SK-N-SH (cell line): ENCODE results near the gene PSMB5. TPM values are rescaled to one million over a fixed set of nuclear protein-coding genes. Genes with fewer than 3 reads are reported as not detected.

Source experiments
- CTCF ChIA-PET: fragments of 300-600, 350-600 bp; formaldehyde crosslinking; extraction: SDS; loops from one replicate; lab custom pipeline; 2021; lab: Yijun Ruan, JAX
- POLR2A ChIA-PET: fragments of 350-600 bp; sonication (Branson Sonifier 250); formaldehyde crosslinking; extraction: SDS; loops from one replicate; lab custom pipeline; 2020; ENCODE audit warnings: antibody characterized with exemption, inconsistent platforms; lab: Yijun Ruan, JAX
- DNase-seq: peaks from one replicate; pipeline ENCODE4 v3.0.0; 2012
- H2AFZ ChIP-seq: fragments of 200-600 bp; sonication (generic); 2 replicates; pipeline ENCODE4 v1.8.1; 2016; ENCODE audit warnings: antibody characterized with exemption, mild to moderate bottlenecking, low read depth
- H3F3A ChIP-seq: fragments of 200-600 bp; sonication (generic); replicated peaks from 2 replicates; pipeline ENCODE3; 2016; ENCODE audit warnings: antibody characterized with exemption, mild to moderate bottlenecking; ENCODE audit not compliant: insufficient read depth
- H3K27ac ChIP-seq, 2 experiments: fragments of 200-500 bp in 1 of 2; fragments of 200-600 bp in 1 of 2; sonication (Bioruptor generic) in 1 of 2; sonication (generic), shearing (Covaris generic) in 1 of 2; 2 replicates each; pipeline versions ENCODE4 v1.5.1 to v1.6.1; 2014 to 2016; ENCODE audit warnings: low read depth in 2 of 2, inconsistent platforms in 1 of 2, low read length in 1 of 2, mild to moderate bottlenecking in 1 of 2, mixed read lengths in 1 of 2
- H3K27me3 ChIP-seq: fragments of 200-600 bp; sonication (generic), shearing (Covaris generic); 2 replicates; pipeline ENCODE4 v1.6.1; 2016; ENCODE audit warnings: mixed run types; ENCODE audit not compliant: insufficient read depth
- H3K36me3 ChIP-seq, 2 experiments: fragments of 200-500 bp in 1 of 2; fragments of 200-600 bp in 1 of 2; sonication (Bioruptor generic) in 1 of 2; sonication (generic) in 1 of 2; replicated peaks in 1 of 2; 2 replicates each; pipeline versions ENCODE3 to v1.5.1; 2014 to 2016; ENCODE audit warnings: low read length in 1 of 2, mild to moderate bottlenecking in 1 of 2; ENCODE audit not compliant: insufficient read depth in 2 of 2, control insufficient read depth in 1 of 2
- H3K4me1 ChIP-seq, 2 experiments: fragments of 200-500 bp in 1 of 2; fragments of 200-600 bp in 1 of 2; sonication (Bioruptor generic) in 1 of 2; sonication (generic), shearing (Covaris generic) in 1 of 2; 2 replicates each; pipeline versions ENCODE4 v1.5.1 to v1.6.1; 2014 to 2016; ENCODE audit warnings: low read depth in 1 of 2, low read length in 1 of 2, mixed run types in 1 of 2; ENCODE audit not compliant: insufficient read depth in 2 of 2, control insufficient read depth in 1 of 2
- H3K4me2 ChIP-seq: fragments of 200-600 bp; sonication (generic), shearing (Covaris generic); 2 replicates; pipeline ENCODE4 v1.6.1; 2017; ENCODE audit warnings: mixed run types
- H3K4me3 ChIP-seq, 2 experiments: fragments of 200-500 bp in 1 of 2; fragments of 200-600 bp in 1 of 2; sonication (Bioruptor generic) in 1 of 2; sonication (generic), shearing (Covaris generic) in 1 of 2; 2 replicates each; pipeline versions ENCODE4 v1.5.1 to v1.8.1; 2014 to 2016; ENCODE audit warnings: low read depth in 2 of 2, inconsistent platforms in 1 of 2, low read length in 1 of 2, mild to moderate bottlenecking in 1 of 2, mixed read lengths in 1 of 2, moderate library complexity in 1 of 2
- H3K79me2 ChIP-seq: fragments of 200-600 bp; sonication (generic); 2 replicates; pipeline ENCODE4 v1.8.1; 2017; ENCODE audit warnings: mild to moderate bottlenecking; ENCODE audit not compliant: insufficient read depth
- H3K9ac ChIP-seq: fragments of 200-600 bp; sonication (generic); 2 replicates; pipeline ENCODE4 v1.6.1; 2017; ENCODE audit warnings: mixed run types
- H3K9me2 ChIP-seq: fragments of 200-600 bp; sonication (generic); 2 replicates; pipeline ENCODE4 v1.6.1; 2017; ENCODE audit warnings: mixed run types
- H3K9me3 ChIP-seq: fragments of 200-600 bp; sonication (generic); 2 replicates; pipeline ENCODE4 v1.6.1; 2017; ENCODE audit warnings: mixed run types, mild to moderate bottlenecking, moderate library complexity
- H4K20me1 ChIP-seq: fragments of 200-600 bp; sonication (generic); 2 replicates; pipeline ENCODE4 v1.6.1; 2017; ENCODE audit warnings: mild to moderate bottlenecking, mixed run types; ENCODE audit not compliant: insufficient read depth
- EZH2phosphoT487 ChIP-seq: fragments of 200-600 bp; sonication (generic); IDR thresholded peaks from 2 replicates; pipeline ENCODE4 v1.6.1; 2017; ENCODE audit warnings: low read depth, mixed run types, mild to moderate bottlenecking, antibody characterized with exemption, moderate library complexity, borderline replicate concordance
- FOSL2 ChIP-seq: IDR thresholded peaks from 2 replicates; pipeline ENCODE4 v1.4.0; 2012; ENCODE audit warnings: low read depth, mild to moderate bottlenecking, moderate library complexity, borderline replicate concordance
- FOXJ3 ChIP-seq: sonication (generic); formaldehyde crosslinking; IDR thresholded peaks from 2 replicates; pipeline ENCODE4 v1.5.1; 2020; ENCODE audit warnings: mild to moderate bottlenecking, missing genetic modification reagents
- JUND ChIP-seq: IDR thresholded peaks from 2 replicates; pipeline ENCODE4 v1.4.0; 2012
- MEF2A ChIP-seq: IDR thresholded peaks from 2 replicates; pipeline ENCODE4 v1.4.0; 2012; ENCODE audit warnings: low read depth, borderline replicate concordance
- RXRA ChIP-seq: IDR thresholded peaks from 2 replicates; pipeline ENCODE4 v1.4.0; 2012; ENCODE audit warnings: low read depth, mild to moderate bottlenecking, borderline replicate concordance
- TAF1 ChIP-seq: IDR thresholded peaks from 2 replicates; pipeline ENCODE4 v1.6.1; 2012; ENCODE audit warnings: low read depth, mild to moderate bottlenecking, low read length, moderate library complexity, borderline replicate concordance
- TEAD4 ChIP-seq: IDR thresholded peaks from 2 replicates; pipeline ENCODE4 v1.4.0; 2012; ENCODE audit warnings: mild to moderate bottlenecking, borderline replicate concordance; ENCODE audit not compliant: insufficient read depth
- WGBS: methylation state at CpG from one replicate; pipeline ENCODE4 v1.1.6; 2017; ENCODE audit warnings: low lambda C conversion rate; 5-methylcytosine and 5-hydroxymethylcytosine counted together
- polyA plus RNA-seq, 3 experiments: library from polyadenylated mRNA; depleted of rRNA; stranded (reverse); fragments of >200 nt; gene quantifications; 2 replicates each; pipeline ENCODE4 v1.2.3, GENCODE V29; 2012
- TF ChIP-seq, protein P1 (sequence below): IDR thresholded peaks from 2 replicates; pipeline ENCODE4 v1.4.0; 2012; ENCODE audit warnings: low read depth, borderline replicate concordance
- TF ChIP-seq, protein P2 (sequence below): IDR thresholded peaks from 2 replicates; pipeline ENCODE4 v1.4.0; 2012; ENCODE audit warnings: low read depth, borderline replicate concordance
- TF ChIP-seq, protein P3 (sequence below): IDR thresholded peaks from 2 replicates; pipeline ENCODE4 v1.6.1; 2012; ENCODE audit warnings: mild to moderate bottlenecking, low read depth, low read length, moderate library complexity

The PSMB5 gene
- polyA plus RNA-seq, 1 of the 3 experiments (the other 2 are of a cell fraction) = 337 TPM

DNA sequence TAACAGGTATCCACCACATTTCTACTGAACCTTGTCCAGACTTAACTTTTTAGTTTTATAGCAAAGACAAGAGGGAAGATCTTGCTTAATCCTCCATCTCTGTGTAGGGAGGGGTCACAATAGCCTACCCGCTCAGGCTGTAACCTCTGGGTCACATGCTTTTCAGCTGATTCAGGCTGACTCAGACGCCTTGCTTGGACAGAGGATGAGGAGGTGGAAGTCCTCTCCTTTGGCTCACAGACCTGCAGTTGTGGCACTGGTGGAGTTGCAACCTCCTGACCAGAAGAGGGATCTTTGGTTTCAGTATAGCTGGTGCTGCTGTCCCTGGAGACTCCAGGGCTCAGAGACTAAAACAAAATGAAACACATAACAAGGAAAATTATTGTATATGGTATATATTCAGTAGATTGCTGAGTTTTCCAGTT is 44.0 kb upstream of the PSMB5 start (continued):
- TF ChIP-seq FOXJ3 (no peak), JUND (peak; percentile 78), FOSL2 (peak; percentile 94), MEF2A (no peak)
- TF ChIP-seq, protein P1, sequence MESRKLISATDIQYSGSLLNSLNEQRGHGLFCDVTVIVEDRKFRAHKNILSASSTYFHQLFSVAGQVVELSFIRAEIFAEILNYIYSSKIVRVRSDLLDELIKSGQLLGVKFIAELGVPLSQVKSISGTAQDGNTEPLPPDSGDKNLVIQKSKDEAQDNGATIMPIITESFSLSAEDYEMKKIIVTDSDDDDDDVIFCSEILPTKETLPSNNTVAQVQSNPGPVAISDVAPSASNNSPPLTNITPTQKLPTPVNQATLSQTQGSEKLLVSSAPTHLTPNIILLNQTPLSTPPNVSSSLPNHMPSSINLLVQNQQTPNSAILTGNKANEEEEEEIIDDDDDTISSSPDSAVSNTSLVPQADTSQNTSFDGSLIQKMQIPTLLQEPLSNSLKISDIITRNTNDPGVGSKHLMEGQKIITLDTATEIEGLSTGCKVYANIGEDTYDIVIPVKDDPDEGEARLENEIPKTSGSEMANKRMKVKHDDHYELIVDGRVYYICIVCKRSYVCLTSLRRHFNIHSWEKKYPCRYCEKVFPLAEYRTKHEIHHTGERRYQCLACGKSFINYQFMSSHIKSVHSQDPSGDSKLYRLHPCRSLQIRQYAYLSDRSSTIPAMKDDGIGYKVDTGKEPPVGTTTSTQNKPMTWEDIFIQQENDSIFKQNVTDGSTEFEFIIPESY = no peak
- TF ChIP-seq, all 33 proteins: peak for 8

DNA sequence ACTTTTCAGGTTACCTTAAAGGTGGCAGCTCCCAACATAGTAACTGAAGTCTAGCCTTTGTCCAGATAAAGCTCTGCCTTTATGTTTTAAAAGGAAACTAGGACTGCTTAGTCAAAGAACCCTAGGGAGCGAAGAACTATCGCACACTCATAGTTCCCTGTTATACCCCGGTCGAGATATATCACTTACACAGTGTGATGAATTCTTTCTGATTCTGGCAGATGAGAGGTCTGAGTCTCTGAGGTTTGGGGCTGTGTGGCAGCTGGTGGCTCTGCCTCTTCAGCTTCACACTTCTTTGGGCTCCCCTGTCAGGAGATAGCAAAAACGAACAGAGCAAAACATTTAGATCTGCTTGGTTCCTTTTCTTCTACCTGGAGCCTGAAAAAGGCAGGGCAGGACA is 43.3 kb upstream of the PSMB5 start:
- Histone ChIP-seq H3K36me3 (peaks cover 78 to 79% of the 10 kb centered on the region in 2 experiments), H3K4me3 (no peak overlapping the region), H3K27me3 (no peaks in the 10 kb centered on the region), H3K79me2 (peaks cover 49% of the 10 kb centered on the region), H3K9me2 (no peaks in the 10 kb centered on the region), H3F3A (peaks cover 51% of the 10 kb centered on the region), H4K20me1 (no peaks in the 10 kb centered on the region), H2AFZ (no peak overlapping the region), H3K4me2 (no peak overlapping the region), H3K9ac (no peak overlapping the region), H3K9me3 (no peaks in the 10 kb centered on the region), H3K4me1 (peaks cover 0 to 22% of the 10 kb centered on the region in 2 experiments; a peak in 2 of 4 replicates), H3K27ac (peak overlapping the region; percentile 44 to 75; a peak in 3 of 4 replicates)
- 89% methylated on average over 5 of the region's 5 CpGs for WGBS
- TF ChIP-seq JUND (no peak), TAF1 (no peak), EZH2phosphoT487 (no peak), RXRA (no peak), TEAD4 (no peak)
- TF ChIP-seq, protein P2, sequence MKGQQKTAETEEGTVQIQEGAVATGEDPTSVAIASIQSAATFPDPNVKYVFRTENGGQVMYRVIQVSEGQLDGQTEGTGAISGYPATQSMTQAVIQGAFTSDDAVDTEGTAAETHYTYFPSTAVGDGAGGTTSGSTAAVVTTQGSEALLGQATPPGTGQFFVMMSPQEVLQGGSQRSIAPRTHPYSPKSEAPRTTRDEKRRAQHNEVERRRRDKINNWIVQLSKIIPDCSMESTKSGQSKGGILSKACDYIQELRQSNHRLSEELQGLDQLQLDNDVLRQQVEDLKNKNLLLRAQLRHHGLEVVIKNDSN = no peak
- TF ChIP-seq, protein P3, sequence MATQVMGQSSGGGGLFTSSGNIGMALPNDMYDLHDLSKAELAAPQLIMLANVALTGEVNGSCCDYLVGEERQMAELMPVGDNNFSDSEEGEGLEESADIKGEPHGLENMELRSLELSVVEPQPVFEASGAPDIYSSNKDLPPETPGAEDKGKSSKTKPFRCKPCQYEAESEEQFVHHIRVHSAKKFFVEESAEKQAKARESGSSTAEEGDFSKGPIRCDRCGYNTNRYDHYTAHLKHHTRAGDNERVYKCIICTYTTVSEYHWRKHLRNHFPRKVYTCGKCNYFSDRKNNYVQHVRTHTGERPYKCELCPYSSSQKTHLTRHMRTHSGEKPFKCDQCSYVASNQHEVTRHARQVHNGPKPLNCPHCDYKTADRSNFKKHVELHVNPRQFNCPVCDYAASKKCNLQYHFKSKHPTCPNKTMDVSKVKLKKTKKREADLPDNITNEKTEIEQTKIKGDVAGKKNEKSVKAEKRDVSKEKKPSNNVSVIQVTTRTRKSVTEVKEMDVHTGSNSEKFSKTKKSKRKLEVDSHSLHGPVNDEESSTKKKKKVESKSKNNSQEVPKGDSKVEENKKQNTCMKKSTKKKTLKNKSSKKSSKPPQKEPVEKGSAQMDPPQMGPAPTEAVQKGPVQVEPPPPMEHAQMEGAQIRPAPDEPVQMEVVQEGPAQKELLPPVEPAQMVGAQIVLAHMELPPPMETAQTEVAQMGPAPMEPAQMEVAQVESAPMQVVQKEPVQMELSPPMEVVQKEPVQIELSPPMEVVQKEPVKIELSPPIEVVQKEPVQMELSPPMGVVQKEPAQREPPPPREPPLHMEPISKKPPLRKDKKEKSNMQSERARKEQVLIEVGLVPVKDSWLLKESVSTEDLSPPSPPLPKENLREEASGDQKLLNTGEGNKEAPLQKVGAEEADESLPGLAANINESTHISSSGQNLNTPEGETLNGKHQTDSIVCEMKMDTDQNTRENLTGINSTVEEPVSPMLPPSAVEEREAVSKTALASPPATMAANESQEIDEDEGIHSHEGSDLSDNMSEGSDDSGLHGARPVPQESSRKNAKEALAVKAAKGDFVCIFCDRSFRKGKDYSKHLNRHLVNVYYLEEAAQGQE = no peak
- no peak for DNase-seq
- POLR2A ChIA-PET = no interaction called here
- CTCF ChIA-PET = interaction anchor here (0.8 to 5.8 kb wide), 17 partner anchors 10 to 515 kb away, joined by 3 to 73 read pairs (median 7); partner anchors contain the start of genes ACIN1, C14orf119, CDH24 and HAUS4
